Activated T-helper 1 cell treated with anti-CD3 and anti-CD28 coated beads, Interleukin-2, amount 50 U/mL, for 16 hours (primary cell): Measurements from ENCODE around the gene NUBP1.
"Not testable (repeated sequence)": the region's sequence is repeated elsewhere in the genome, so short reads cannot be mapped to it uniquely, and the experiment has no call there.

Source experiments
- DNase-seq, 2 donors: peaks; one replicate each; pipeline ENCODE4 v3.0.0-alpha.2; 2020; ENCODE audit warnings: low read depth in 1 of 2, low spot score in 1 of 2

The NUBP1 gene

GRCh38 chr16:10750793-10751192, 7.2 kb downstream of the NUBP1 start:
- DNase-seq: no peak

- DNase-seq: no peak
These were observed 7.7 kb downstream of the NUBP1 start for GRCh38 chr16:10751291-10751697.

- DNase-seq: no peak
These were observed 9.3 kb downstream of the NUBP1 start for GRCh38 chr16:10752843-10753523.

GRCh38 chr16:10753670-10754069, 10.0 kb downstream of the NUBP1 start:
- no peak for DNase-seq

GRCh38 chr16:10754941-10755340, 11.3 kb downstream of the NUBP1 start:
- no peak for DNase-seq

- no peak for DNase-seq
These were observed 12.9 kb downstream of the NUBP1 start for GRCh38 chr16:10756574-10756973.

GRCh38 chr16:10760858-10761257, 17.2 kb downstream of the NUBP1 start:
- DNase-seq: no peak

- no peak for DNase-seq
These were observed 17.7 kb downstream of the NUBP1 start for GRCh38 chr16:10761373-10761772.

- no peak for DNase-seq
These were observed 18.8 kb downstream of the NUBP1 start for GRCh38 chr16:10762336-10763016.

- no peak for DNase-seq
These were observed 19.8 kb downstream of the NUBP1 start for GRCh38 chr16:10763456-10763855.

- no peak for DNase-seq
These were observed 22.1 kb downstream of the NUBP1 start for GRCh38 chr16:10765772-10766171.

GRCh38 chr16:10767127-10767526, 23.5 kb downstream of the NUBP1 start:
- DNase-seq: no peak

- DNase-seq: no peak
These were observed 25.7 kb downstream of the NUBP1 start for GRCh38 chr16:10769381-10769780.

- no peak for DNase-seq
These were observed 27.3 kb downstream of the NUBP1 start for GRCh38 chr16:10770907-10771306.

GRCh38 chr16:10776280-10776679, 32.6 kb downstream of the NUBP1 start:
- DNase-seq: no peak

- DNase-seq: not testable (repeated sequence)
These were observed 33.3 kb downstream of the NUBP1 start for GRCh38 chr16:10776923-10777322.

GRCh38 chr16:10777356-10777755, 33.7 kb downstream of the NUBP1 start:
- no peak for DNase-seq

GRCh38 chr16:10779908-10780307, 36.3 kb downstream of the NUBP1 start:
- not testable (repeated sequence) for DNase-seq

GRCh38 chr16:10780628-10781027, 37.0 kb downstream of the NUBP1 start:
- no peak for DNase-seq

GRCh38 chr16:10782628-10783027, 39.0 kb downstream of the NUBP1 start:
- DNase-seq: no peak

GRCh38 chr16:10787304-10787703, 43.7 kb downstream of the NUBP1 start:
- DNase-seq: no peak

GRCh38 chr16:10788630-10789029, 45.0 kb downstream of the NUBP1 start:
- not testable (repeated sequence) for DNase-seq

- no peak for DNase-seq
These were observed 47.4 kb downstream of the NUBP1 start for GRCh38 chr16:10791048-10791447.
